Measurements from ENCODE around the gene KRIT1. TPM values are rescaled to one million over a fixed set of nuclear protein-coding genes. Genes with fewer than 3 reads are reported as not detected.

The KRIT1 gene
- total RNA-seq, 1 donor from 2014 or later = 54.3 TPM

DNA sequence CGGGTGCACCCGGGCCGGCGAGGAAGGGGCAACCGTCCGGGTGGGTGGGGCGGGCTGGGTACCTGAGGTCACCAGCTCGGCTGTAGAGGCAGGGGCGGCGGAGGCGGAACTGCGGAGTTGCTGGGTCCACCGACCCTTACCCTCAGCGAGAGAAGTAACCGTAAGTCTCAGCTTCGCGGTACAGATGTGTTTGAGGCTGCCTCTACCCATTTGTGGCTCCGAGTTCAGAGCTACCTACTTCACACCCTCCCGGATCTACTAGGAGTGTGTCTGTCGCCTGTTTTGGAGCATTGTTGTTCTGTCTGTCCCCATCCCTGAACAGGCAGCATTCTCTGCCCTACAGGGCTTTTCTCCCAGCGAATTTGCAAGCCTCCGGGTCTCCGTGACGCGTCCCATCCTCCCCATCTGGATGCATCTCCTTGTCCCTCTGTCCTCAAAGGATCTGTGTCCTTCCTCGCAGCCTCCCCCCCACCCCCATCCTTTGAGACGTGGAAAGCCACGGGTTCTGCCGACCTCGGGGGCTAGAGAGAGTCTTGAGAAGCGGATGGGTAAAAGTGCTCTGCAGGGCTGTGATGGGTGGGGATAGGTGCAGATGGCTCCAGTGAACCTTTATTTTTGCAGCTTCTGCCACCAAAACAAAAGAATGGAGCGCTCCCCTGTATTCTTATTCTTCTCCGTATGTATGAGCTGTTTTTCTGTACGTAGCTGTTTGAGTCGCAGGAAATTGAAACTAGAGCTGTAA is 817 bp upstream of the KRIT1 start:
- Mint-ChIP-seq H3K27ac (peak overlapping the region; percentile 94), H3K36me3 (no peaks in the 10 kb centered on the region), H3K9me3 (no peaks in the 10 kb centered on the region), H3K4me1 (peaks cover 35% of the 10 kb centered on the region), H3K4me3 (peak overlapping the region; percentile 97), H3K27me3 (ENCODE audit: low read depth) (no peaks in the 10 kb centered on the region)
- no peak for DNase-seq (ENCODE audit: low spot score in 2 of 2, unreplicated experiment in 2 of 2)
- TF ChIP-seq, protein P1, sequence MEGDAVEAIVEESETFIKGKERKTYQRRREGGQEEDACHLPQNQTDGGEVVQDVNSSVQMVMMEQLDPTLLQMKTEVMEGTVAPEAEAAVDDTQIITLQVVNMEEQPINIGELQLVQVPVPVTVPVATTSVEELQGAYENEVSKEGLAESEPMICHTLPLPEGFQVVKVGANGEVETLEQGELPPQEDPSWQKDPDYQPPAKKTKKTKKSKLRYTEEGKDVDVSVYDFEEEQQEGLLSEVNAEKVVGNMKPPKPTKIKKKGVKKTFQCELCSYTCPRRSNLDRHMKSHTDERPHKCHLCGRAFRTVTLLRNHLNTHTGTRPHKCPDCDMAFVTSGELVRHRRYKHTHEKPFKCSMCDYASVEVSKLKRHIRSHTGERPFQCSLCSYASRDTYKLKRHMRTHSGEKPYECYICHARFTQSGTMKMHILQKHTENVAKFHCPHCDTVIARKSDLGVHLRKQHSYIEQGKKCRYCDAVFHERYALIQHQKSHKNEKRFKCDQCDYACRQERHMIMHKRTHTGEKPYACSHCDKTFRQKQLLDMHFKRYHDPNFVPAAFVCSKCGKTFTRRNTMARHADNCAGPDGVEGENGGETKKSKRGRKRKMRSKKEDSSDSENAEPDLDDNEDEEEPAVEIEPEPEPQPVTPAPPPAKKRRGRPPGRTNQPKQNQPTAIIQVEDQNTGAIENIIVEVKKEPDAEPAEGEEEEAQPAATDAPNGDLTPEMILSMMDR (IDR thresholded peaks at IDR 0.05; ENCODE audit: unreplicated experiment) = no peak

- TF ChIP-seq, protein P1 (IDR thresholded peaks at IDR 0.05; ENCODE audit: unreplicated experiment) = no peak
- no peak for DNase-seq (ENCODE audit: low spot score in 2 of 2, unreplicated experiment in 2 of 2)
- Mint-ChIP-seq H3K36me3 (peaks cover 2% of the 10 kb centered on the region), H3K4me1 (peaks cover 35% of the 10 kb centered on the region), H3K4me3 (peak overlapping the region; percentile 97), H3K27ac (peak overlapping the region; percentile 99), H3K9me3 (no peaks in the 10 kb centered on the region), H3K27me3 (ENCODE audit: low read depth) (no peaks in the 10 kb centered on the region)
Observed at GRCh38 chr7:92244808-92245486, 767 bp downstream of the KRIT1 start.

GRCh38 chr7:92242972-92243371 is 2.7 kb downstream of the KRIT1 start:
- Mint-ChIP-seq H3K4me3 (no peak overlapping the region), H3K4me1 (peaks cover 30% of the 10 kb centered on the region), H3K27ac (no peak overlapping the region), H3K27me3 (ENCODE audit: low read depth) (no peaks in the 10 kb centered on the region), H3K9me3 (no peaks in the 10 kb centered on the region), H3K36me3 (peaks cover 8% of the 10 kb centered on the region)
- DNase-seq (ENCODE audit: low spot score in 2 of 2, unreplicated experiment in 2 of 2) = no peak
- TF ChIP-seq, protein P1 (IDR thresholded peaks at IDR 0.05; ENCODE audit: unreplicated experiment) = no peak

DNA sequence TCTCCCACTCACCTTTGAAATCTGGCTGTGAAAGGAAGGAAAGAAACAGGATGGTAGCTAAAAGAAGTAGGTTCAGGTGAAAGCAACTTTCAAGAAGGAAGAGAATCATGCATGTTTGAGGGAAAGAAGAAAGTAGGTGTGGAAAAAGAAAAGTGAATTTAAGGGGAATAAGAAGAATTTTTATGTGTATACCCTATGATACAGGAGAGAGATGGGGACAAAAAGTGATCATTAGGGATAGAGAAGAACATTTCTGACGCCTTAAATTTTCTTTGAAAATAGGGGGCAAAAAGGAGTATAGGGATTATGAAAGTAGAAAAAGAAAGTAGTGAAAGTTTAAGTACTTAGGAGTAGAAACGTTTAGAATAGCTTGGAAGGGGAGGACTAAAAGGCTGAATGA is 15.2 kb downstream of the KRIT1 start:
- peaks cover 48% of the 10 kb centered on the region for H3K36me3 Mint-ChIP-seq
- TF ChIP-seq, protein P1 (IDR thresholded peaks at IDR 0.05; ENCODE audit: unreplicated experiment) = no peak
- H3K4me3 Mint-ChIP-seq = no peak overlapping the region
- H3K27ac Mint-ChIP-seq = no peak overlapping the region
- H3K4me1 Mint-ChIP-seq = no peaks in the 10 kb centered on the region
- H3K27me3 Mint-ChIP-seq (ENCODE audit: low read depth) = no peaks in the 10 kb centered on the region
- DNase-seq (ENCODE audit: low spot score in 2 of 2, unreplicated experiment in 2 of 2) = no peak
- peaks cover 7% of the 10 kb centered on the region for H3K9me3 Mint-ChIP-seq

DNA sequence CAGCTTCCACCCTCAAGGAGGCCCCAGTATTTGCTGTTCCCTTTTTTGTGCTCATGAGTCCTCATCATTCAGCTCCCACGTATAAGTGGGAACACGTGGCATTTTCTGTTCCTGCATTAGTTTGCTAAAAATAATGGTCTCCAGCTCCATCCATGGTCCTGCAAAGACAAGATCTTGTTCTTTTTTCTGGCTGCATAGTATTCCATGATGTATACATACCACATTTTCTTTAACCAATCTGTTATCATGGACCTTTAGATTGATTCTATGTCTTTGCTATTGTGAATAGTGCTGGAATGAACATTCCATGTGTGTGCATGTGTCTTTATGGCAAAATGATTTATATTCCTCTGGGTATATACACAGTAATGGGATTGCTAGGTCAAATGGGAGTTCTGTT is 17.0 kb downstream of the KRIT1 start:
- H3K36me3 Mint-ChIP-seq = peaks cover 48% of the 10 kb centered on the region
- H3K27me3 Mint-ChIP-seq (ENCODE audit: low read depth) = no peaks in the 10 kb centered on the region
- peaks cover 7% of the 10 kb centered on the region for H3K9me3 Mint-ChIP-seq
- H3K27ac Mint-ChIP-seq = no peak overlapping the region
- TF ChIP-seq, protein P1 (IDR thresholded peaks at IDR 0.05; ENCODE audit: unreplicated experiment) = no peak
- no peak for DNase-seq (ENCODE audit: low spot score in 2 of 2, unreplicated experiment in 2 of 2)
- no peak overlapping the region for H3K4me3 Mint-ChIP-seq
- no peaks in the 10 kb centered on the region for H3K4me1 Mint-ChIP-seq
